Caki2 (cell line): ENCODE measurements around the gene MMP25. TPM values are rescaled to one million over a fixed set of nuclear protein-coding genes. Genes with fewer than 3 reads are reported as not detected.

ENCODE experiments used
- DNase-seq: peaks from one replicate; pipeline ENCODE4 v3.0.0-alpha.2; 2015; ENCODE audit warnings: low read depth
- in situ Hi-C: cut with HindIII; loops from 2 replicates; pipeline ENCODE4 v1.10.0; 2016; ENCODE audit warnings: low sequenced_read_pairs, low pct_unique_long_range_greater_than_20kb, mixed read lengths
- total RNA-seq: library from RNA; depleted of rRNA; stranded (reverse); fragments of >200 nt; shearing (Covaris generic); gene quantifications from 2 replicates; pipeline ENCODE4 v1.2.3, GENCODE V29; 2014; ENCODE audit warnings: low replicate concordance

Gene MMP25
- total RNA-seq, 1 experiment from 2014 or later, result not detected

DNA sequence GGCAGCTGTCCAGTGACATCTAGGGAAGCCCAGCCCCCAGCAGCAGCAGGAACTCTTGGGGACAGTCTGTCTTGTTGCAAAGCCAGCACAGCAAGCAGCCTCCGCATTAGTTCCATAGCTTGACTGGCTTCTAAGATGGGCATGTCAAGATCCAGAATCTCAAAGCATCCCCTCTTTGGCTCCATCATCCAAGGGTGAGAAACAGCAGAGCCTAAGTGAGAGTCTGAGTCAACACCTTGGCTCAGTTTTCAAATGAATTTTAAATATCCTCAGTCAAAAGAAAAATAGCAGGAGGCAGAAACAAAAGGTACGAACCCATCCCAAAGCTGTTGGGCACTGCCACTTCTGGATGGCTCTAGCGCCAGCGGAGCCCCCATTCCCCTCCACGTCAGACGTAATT, 31.4 kb upstream of the MMP25 start:
- no peak for DNase-seq
- in situ Hi-C loops, result no loop called here

DNA sequence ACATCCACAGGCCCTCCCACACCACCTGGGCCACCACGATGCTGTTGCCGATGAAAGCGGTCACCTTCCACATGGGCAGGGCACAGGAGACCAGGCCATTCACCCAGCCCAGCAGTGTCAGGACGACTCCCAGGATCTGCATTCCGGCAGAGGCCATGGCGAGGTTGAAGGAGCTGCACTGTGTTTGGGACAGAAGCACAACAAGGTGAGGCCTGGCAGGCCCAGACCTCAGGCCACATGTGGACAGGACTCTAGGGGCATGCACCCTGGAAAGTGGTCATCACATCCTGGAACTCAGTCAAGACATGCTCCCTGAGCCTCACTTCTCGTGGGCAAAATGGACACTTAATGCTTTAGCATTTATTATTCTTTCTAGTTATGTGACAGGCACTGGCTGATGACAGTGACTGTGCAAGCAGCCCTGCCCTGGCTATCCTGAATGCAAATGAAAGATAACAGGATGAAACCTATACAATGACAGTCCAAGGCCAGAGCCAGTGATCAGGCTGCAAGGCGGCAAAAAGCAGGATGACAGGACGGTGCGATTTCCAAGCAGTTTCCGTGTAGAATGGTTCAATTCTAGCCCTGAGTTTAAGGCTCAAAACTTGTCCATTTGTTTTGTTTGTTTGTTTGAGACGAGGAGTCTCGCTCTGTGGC, 30.4 kb upstream of the MMP25 start:
- in situ Hi-C loops, result no loop called here
- DNase-seq, result no peak

DNA sequence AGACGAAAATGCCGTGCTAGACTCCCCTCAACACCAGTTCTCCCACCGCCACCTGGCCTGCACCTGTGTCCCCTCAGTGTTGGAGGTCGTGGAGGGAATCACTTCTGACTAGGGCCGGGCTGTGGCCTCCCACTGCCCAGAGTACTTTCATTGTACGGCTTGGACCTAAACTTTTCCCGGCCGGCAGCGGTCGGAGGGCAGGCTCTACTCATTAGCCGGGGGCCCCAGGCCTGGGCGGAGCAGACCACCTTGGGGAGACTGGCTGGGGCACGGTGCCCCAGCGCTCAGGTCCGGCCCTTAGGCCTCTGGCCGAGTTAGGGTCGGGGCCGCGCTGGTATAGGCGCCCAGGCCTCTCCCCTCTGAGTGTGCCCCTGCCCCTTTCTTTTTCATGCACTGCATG, 29.0 kb upstream of the MMP25 start:
- in situ Hi-C loops, result no loop called here
- DNase-seq, result no peak

DNA sequence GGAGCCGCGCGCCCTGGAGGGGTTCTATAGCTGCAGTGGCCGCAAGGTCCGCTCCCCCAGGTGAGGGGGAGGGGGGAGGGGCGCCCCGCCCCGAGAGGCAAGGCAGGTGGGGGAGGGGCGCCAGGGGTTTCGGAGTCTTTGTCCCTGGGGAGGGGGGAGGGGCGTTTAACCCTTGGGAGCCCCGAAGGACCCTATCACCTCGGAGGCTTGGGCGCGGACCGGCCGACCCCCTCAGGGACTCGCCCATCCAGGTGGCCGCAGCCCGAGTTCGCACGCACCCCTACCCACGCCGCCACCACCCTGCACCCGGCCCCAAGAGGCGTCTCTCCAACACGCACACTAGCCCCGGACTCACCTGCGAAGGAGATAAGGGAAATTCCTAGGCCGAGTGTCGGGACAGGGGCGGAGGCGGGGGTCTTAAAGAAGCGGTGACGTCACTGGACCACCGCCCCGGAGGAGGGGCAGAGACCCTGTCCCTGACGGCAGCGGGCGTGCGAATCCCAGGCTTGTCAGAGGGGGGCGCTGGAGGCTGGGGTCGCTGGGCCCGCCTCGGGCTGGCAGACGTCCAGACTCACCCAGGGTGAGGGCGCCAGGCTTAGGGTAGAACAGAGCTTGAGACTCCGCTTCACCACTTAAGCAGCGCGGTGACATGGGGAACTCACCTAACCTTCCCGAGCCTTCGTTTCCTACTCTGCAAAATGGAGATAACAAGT, 28.4 kb upstream of the MMP25 start, which contains the start of gene CLDN6:
Gene CLDN6 (minus strand): TSS at position 390 of the 713 bp plus-strand sequence. CDS start 2,162 bp downstream, outside the sequence.
- in situ Hi-C loops, result no loop called here
- no peak for DNase-seq

DNA sequence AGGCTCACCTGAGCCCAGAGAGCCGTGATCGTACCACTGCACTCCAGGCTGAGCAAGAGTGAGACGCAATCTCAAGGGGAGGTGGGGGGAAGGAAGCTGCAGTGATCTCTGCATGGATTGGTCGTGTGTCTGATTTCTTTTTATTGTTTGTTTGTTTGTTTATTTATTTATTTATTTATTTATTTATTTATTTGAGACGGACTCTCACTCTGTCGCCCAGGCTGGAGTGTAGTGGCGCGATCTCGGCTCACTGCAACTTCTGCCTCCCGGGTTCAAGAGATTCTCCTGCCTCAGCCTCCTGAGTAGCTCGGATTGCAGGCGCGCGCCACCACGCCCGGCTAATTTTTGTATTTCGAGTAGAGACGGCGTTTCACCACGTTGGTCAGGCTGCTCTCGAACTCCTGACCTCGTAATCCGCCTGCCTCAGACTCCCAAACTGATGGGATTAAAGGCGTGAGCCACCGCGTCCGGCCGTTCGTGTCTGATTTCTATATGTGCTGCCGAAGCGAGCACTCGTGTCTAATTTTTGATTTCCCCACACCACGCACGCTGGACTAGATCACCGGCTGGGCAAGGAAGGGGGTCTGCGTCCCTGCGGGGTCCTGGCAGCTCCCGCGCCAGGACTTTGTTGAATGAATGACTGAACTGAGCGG, 26.6 kb upstream of the MMP25 start:
- no peak for DNase-seq
- in situ Hi-C loops, result no loop called here

DNA sequence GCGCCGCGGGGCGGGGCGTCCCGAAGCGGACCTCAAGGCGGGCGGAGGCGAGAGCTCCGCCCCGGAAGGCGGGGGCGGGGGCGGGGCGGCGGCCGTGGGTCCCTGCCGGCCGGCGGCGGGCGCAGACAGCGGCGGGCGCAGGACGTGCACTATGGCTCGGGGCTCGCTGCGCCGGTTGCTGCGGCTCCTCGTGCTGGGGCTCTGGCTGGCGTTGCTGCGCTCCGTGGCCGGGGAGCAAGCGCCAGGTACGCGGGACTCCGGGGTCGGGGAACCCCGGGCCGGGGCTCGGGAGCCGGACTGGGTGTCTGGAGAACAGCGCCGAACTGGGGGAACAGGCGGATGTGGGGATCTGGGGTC, 26.1 kb upstream of the MMP25 start, which contains the start of gene TNFRSF12A:
Gene TNFRSF12A (plus strand): TSS at position 122 of the 357 bp plus-strand sequence. CDS start 30 bp downstream, at position 152.
- DNase-seq, result peak; percentile 76
- in situ Hi-C loops, result no loop called here

DNA sequence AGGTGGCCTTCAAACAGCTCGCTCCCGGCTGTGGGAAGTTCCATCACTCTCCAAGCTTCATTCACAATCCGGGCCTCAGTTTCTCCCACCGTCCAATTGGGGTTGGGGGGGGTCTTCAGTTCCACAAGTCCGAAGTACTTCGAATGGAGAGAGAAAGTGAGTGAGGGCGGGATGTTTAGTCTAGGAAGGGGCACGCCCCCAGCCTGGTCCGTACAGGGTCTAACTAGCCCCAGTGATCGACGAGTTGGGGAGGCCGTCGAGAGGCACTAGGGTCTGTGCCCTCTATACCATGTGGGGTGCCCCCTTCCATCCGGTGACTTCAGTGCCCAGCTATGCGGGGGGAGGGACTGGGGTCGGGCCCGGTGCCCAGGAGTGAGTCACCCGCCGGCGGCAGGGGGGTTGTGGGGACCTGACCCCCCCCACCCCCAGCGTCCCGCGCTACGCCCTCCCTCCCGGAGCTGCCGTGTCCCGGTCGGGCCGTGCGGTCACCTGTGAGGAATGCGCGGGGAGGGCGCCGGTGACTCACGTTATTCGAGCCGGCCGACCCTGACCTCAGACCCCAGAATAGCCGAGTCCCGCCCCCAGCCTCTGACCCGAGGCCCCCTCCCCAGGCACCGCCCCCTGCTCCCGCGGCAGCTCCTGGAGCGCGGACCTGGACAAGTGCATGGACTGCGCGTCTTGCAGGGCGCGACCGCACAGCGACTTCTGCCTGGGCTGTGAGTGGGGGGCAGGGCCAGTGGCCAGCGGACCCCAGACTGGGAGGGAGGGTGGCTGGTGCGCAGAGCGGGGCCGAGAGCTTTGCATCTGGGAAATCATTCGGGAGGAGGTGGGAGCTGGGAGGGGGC, 25.5 kb upstream of the MMP25 start:
- DNase-seq, result peak; percentile 97
- in situ Hi-C loops, result no loop called here

DNA sequence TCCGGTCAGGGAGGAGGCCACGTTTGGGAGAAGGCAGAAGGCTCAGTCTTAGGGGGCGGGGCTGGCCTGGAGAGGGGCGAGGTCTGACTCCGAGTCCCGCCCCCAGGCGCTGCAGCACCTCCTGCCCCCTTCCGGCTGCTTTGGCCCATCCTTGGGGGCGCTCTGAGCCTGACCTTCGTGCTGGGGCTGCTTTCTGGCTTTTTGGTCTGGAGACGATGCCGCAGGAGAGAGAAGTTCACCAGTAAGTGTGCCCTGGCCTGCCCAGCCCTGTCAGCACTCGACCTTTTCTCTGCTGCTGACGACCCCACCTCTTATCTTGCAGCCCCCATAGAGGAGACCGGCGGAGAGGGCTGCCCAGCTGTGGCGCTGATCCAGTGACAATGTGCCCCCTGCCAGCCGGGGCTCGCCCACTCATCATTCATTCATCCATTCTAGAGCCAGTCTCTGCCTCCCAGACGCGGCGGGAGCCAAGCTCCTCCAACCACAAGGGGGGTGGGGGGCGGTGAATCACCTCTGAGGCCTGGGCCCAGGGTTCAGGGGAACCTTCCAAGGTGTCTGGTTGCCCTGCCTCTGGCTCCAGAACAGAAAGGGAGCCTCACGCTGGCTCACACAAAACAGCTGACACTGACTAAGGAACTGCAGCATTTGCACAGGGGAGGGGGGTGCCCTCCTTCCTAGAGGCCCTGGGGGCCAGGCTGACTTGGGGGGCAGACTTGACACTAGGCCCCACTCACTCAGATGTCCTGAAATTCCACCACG, 24.7 kb upstream of the MMP25 start:
- peak; percentile 99 for DNase-seq
- in situ Hi-C loops, result no loop called here

DNA sequence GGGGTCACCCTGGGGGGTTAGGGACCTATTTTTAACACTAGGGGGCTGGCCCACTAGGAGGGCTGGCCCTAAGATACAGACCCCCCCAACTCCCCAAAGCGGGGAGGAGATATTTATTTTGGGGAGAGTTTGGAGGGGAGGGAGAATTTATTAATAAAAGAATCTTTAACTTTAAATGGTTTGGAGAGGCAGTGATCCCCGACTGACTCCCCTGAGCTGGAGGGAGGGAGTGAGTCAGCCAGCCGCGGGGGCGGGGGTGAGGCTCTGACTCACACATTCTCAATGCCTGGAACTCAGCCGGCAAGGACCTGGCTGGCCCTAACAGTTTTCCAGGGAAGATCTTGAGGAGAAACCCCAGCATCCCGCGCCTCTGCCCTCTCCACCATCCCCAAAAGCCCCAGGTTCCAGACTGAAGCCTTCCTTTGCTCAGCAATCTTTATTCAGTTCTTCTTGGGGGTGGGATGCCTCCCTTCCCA, 24.1 kb upstream of the MMP25 start:
- in situ Hi-C loops, result no loop called here
- DNase-seq, result peak; percentile 97

DNA sequence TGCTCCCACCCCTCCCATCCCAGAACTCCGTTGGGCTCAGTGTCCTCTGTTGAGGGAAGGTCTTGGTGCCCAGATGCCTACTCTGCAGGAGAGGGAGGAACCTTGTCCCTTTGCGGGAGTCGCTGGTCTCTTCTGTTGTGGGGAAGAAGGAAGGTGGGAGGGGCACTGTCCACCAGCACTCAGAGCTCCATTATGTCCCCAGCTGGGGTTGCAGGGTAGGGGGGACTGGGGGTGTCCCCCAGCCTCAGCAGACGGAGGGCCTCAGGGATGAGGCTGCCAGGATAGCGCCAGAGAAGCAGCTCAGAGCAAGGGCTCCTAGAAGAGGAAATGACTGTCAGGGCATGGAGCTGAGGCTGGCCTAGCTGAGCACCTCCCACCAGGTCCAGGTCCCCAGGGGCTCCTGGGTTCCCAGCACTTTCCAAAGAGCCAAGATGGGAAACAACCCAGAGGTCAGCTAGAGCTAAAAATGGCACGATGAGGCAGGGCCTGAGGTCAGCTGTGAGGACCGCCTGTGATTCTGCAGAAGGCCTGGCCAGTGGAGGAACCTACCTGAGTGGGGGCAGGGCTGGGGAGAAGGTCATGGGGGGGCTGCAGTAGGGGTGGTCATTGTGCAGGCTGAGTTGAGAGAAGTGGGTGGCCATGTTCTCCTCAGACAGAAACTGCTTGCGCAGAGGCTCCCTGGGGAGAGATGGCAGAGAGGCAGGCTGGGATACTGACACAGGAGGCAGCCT, 23.5 kb upstream of the MMP25 start:
- DNase-seq, result no peak
- in situ Hi-C loops, result no loop called here

DNA sequence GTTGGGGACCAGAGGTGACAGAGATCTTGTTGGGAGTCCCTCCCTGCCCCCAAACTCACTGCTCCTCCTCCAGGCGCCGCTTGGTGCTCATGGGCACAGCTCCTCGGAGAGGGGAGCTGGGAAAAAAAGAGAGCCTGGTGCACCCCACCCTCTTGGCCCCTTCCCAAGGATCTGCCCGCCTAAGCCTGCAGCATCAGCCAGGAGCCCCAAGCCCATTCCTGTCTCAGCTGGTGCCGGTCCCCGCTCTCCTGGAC, 23.0 kb upstream of the MMP25 start:
- DNase-seq, result peak; percentile 94
- in situ Hi-C loops, result no loop called here

DNA sequence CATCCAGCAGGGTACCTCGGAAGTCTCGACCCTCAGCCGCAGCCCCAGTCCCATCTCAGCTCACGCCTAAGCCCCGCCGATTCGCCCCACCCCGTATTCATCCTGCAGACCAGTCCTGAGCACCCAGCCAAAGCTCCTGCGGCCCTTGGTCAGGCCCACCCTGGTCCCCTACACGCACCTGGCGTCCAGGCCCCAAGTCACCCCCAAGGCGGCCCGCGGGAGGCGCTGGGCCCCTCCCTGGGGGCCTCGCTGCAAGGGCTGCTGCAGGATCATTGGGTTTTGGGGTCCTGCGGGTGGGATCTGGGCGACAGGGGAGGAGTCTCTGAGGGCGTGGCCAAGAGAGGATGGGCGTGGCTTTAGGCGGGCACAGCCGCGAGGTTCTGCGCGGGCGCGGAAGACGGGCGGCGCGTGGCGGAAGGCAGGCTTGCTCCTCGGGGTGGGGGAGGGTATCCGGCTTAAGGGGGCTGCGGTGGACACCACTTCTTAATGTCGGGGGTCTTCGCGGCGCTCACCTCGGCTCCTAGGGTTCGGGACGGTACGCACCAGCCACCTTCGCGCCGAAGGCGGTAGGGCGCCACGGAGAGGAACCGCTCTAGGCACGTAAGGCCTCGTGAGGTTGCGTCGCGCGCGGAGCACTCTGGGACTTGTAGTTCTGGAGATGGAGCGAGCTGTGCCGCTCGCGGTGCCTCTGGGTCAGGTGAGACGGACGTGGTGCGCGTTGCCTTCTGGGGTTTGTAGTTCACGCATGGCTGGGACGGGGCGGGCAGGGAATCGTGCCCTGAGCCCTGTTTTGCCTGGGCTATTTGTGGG, 22.5 kb upstream of the MMP25 start, which contains the start of the genes HCFC1R1 and THOC6:
Gene HCFC1R1 (minus strand): TSS at position 274 of the 810 bp plus-strand sequence. CDS start 1 bp downstream, at position 273.
Gene THOC6 (plus strand): TSS at position 367 of the 810 bp plus-strand sequence. CDS start 292 bp downstream, at position 659.
- in situ Hi-C loops, result no loop called here
- DNase-seq, result peak; percentile 97

DNA sequence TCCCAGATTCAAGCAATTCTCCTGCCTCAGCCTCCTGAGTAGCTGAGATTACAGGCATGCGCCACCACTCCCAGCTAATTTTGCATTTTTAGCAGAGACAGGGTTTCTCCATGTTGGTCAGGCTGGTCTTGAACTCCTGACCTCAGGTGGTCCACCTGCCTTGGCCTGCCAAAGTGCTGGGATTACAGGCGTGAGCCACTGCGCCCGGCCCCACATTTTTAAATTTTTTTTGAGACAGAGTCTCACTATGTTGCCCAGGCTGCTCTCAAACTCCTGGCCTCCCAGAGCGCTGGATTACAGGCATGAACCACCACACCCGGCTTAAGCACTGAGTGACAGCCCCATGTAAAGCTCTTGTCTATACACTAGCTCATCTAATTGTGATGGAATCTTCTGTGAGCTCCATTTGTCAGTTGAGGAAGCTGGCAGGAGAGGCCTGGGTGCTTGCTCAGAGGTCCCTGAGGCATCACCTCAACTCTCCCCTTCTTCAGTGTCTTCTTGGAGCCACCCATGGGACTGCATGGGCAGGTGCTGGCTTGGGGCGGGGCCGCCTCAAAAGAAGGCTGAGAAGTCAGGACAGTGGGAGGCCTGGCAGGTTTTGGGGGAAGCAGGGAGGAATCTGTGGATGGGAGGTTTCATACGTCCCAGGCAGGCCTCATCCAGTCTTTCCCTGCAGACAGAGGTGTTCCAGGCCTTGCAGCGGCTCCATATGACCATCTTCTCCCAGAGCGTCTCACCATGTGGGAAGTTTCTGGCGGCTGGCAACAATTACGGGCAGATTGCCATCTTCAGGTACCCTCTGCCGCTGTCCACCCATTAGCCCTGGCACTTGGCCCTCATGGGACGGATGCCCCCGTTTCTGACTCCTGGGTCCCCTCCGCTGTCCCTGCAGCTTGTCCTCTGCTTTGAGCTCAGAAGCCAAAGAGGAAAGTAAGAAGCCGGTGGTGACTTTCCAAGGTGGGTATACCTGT, 21.0 kb upstream of the MMP25 start:
- no peak for DNase-seq
- in situ Hi-C loops, result no loop called here

DNA sequence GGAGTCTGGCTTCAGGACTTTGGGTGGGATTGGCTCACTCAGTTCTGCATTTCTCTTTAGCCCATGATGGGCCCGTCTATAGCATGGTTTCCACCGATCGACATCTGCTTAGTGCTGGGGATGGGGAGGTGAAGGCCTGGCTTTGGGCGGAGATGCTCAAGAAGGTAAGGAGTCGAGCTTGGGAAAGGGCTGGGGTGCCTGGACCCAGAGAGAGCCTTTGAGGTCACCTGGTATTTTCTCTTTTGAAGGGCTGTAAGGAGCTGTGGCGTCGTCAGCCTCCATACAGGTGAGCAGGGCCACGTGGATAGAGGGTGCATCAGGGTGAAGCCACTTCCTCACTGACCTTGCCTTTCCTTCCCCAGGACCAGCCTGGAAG, 20.4 kb upstream of the MMP25 start:
- in situ Hi-C loops, result no loop called here

More for the DNA sequence above, 20.4 kb upstream of the MMP25 start:
- no peak for DNase-seq
